ENCODE results near the gene STXBP6. TPM values are rescaled to one million over a fixed set of nuclear protein-coding genes. Genes with fewer than 3 reads are reported as not detected.

Gene STXBP6
- total RNA-seq, 1 experiment from 2014 or later: 5.3 TPM

GRCh38 chr14:24826390-24826789, 223.6 kb downstream of the STXBP6 start:
- Histone ChIP-seq H3K27me3 (replicated peaks; ENCODE audit: insufficient read depth, low read depth, low read length, poor library complexity) (no peaks in the 10 kb centered on the region), H3K27ac (ENCODE audit: low read depth, low read length, poor library complexity, severe bottlenecking) (no peak overlapping the region), H3K9me3 (ENCODE audit: low read depth, low read length, poor library complexity, severe bottlenecking) (no peaks in the 10 kb centered on the region), H3K4me1 (ENCODE audit: insufficient read depth, low read length, poor library complexity, severe bottlenecking) (no peaks in the 10 kb centered on the region), H3K36me3 (ENCODE audit: insufficient read depth, low read length, poor library complexity, severe bottlenecking) (no peaks in the 10 kb centered on the region), H3K4me3 (ENCODE audit: low read depth, low read length, poor library complexity, severe bottlenecking) (no peak overlapping the region)
- ChIA-PET CTCF (no interaction called here), POLR2A (ENCODE audit: low non-redundant PET) (no interaction called here)
- TF ChIP-seq CTCF (conservative IDR thresholded peaks at IDR 0.05; ENCODE audit: low read depth, low read length) (no peak), EZH2 (IDR thresholded peaks at IDR 0.05; ENCODE audit: borderline replicate concordance, low read depth, low read length, poor library complexity, severe bottlenecking) (no peak)
- BruUV-seq (replicated peaks): no TSS peak
- no peak for DNase-seq (ENCODE audit: low spot score)
- intact Hi-C loops (cut with micrococcal nuclease; ENCODE audit: unreplicated experiment): no loop called here

GRCh38 chr14:24820616-24821015, 229.3 kb downstream of the STXBP6 start:
- ChIA-PET CTCF (no interaction called here), POLR2A (ENCODE audit: low non-redundant PET) (no interaction called here)
- intact Hi-C loops (cut with micrococcal nuclease; ENCODE audit: unreplicated experiment): no loop called here
- no peak overlapping the region for H3K4me3 ChIP-seq (ENCODE audit: low read depth, low read length, poor library complexity, severe bottlenecking)
- H3K9me3 ChIP-seq (ENCODE audit: low read depth, low read length, poor library complexity, severe bottlenecking): no peaks in the 10 kb centered on the region
- BruUV-seq (replicated peaks): no TSS peak
- no peak for DNase-seq (ENCODE audit: low spot score)
- no peak for TF ChIP-seq CTCF (conservative IDR thresholded peaks at IDR 0.05; ENCODE audit: low read depth, low read length)
- TF ChIP-seq EZH2 (IDR thresholded peaks at IDR 0.05; ENCODE audit: borderline replicate concordance, low read depth, low read length, poor library complexity, severe bottlenecking): no peak
- H3K27ac ChIP-seq (ENCODE audit: low read depth, low read length, poor library complexity, severe bottlenecking): no peak overlapping the region
- no peaks in the 10 kb centered on the region for H3K4me1 ChIP-seq (ENCODE audit: insufficient read depth, low read length, poor library complexity, severe bottlenecking)
- no peaks in the 10 kb centered on the region for H3K36me3 ChIP-seq (ENCODE audit: insufficient read depth, low read length, poor library complexity, severe bottlenecking)
- H3K27me3 ChIP-seq (replicated peaks; ENCODE audit: insufficient read depth, low read depth, low read length, poor library complexity): peaks cover 5% of the 10 kb centered on the region

- peaks cover 5% of the 10 kb centered on the region for H3K27me3 ChIP-seq (replicated peaks; ENCODE audit: insufficient read depth, low read depth, low read length, poor library complexity)
- H3K36me3 ChIP-seq (ENCODE audit: insufficient read depth, low read length, poor library complexity, severe bottlenecking): no peaks in the 10 kb centered on the region
- intact Hi-C loops (cut with micrococcal nuclease; ENCODE audit: unreplicated experiment): no loop called here
- no peak for DNase-seq (ENCODE audit: low spot score)
- CTCF ChIA-PET: no interaction called here
- TF ChIP-seq EZH2 (IDR thresholded peaks at IDR 0.05; ENCODE audit: borderline replicate concordance, low read depth, low read length, poor library complexity, severe bottlenecking): no peak
- TF ChIP-seq CTCF (conservative IDR thresholded peaks at IDR 0.05; ENCODE audit: low read depth, low read length): no peak
- no peaks in the 10 kb centered on the region for H3K4me1 ChIP-seq (ENCODE audit: insufficient read depth, low read length, poor library complexity, severe bottlenecking)
- POLR2A ChIA-PET (ENCODE audit: low non-redundant PET): no interaction called here
- H3K9me3 ChIP-seq (ENCODE audit: low read depth, low read length, poor library complexity, severe bottlenecking): no peaks in the 10 kb centered on the region
- no peak overlapping the region for H3K27ac ChIP-seq (ENCODE audit: low read depth, low read length, poor library complexity, severe bottlenecking)
- BruUV-seq (replicated peaks): no TSS peak
- no peak overlapping the region for H3K4me3 ChIP-seq (ENCODE audit: low read depth, low read length, poor library complexity, severe bottlenecking)
Observed at GRCh38 chr14:24818823-24819341, 231.1 kb downstream of the STXBP6 start.
